ENCODE measurements around the gene SIPA1L2. TPM values are rescaled to one million over a fixed set of nuclear protein-coding genes. Genes with fewer than 3 reads are reported as not detected.
"Not testable (repeated sequence)": the region's sequence is repeated elsewhere in the genome, so short reads cannot be mapped to it uniquely, and the experiment has no call there.

SIPA1L2 gene
- total and polyA plus RNA-seq, 4 donors: 21.2 to 52.8 (median 39.9) TPM

DNA sequence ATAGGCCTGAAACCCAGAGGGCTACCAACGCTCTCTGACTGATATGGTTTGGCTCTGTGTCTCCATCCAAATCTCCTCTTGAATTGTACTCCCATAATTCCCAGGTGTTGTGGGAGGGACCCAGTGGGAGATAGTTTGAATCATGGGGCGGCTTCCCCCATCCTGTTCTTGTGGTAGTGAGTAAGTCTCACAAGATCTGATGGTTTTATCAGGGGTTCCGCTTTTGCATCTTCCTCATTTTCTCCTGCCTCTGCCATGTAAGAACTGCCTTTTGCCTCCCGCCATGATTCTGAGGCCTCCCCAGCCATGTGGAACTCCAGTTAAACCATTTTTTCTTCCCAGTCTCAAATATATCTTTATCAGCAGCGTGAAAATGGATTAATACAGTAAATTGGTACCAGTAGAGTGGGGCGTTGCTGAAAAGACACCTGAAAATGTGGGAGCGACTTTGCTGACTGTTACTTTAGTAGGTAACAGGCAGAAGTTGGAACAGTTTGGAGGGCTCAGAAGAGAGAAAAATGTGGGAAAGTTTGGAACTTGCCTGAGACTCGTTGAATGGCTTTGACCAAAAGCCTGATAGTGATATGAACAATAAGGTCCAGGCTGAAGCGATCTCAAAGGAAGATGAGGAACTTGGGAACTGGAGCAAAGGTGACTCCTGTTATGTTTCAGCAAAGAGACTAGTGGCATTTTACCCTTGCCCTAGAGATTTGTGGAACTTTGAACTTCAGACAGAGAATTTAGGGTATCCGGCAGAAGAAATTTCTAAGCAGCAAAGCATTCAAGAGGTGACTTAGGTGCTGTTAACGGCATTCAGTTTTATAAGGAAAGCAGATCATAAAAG lies 18.8 kb downstream of the SIPA1L2 start:
- not testable (repeated sequence) for H3K27ac ChIP-seq (ENCODE audit: low read depth, low read length); H3K4me1 ChIP-seq (ENCODE audit: control insufficient read depth, insufficient read depth, low read length); H3K4me3 ChIP-seq (ENCODE audit: low read depth, low read length); H3K27me3 ChIP-seq (ENCODE audit: control insufficient read depth, insufficient read depth, low read length); DNase-seq (ENCODE audit: low read depth in 4 of 6, low spot score in 6 of 6); H3K36me3 ChIP-seq (ENCODE audit: control insufficient read depth, insufficient read depth, low read length); H3K9me3 ChIP-seq (ENCODE audit: control insufficient read depth, insufficient read depth, low read length)
- 81% methylated on average over 7 of the region's 11 CpGs for WGBS (ENCODE audit: insufficient coverage)

DNA sequence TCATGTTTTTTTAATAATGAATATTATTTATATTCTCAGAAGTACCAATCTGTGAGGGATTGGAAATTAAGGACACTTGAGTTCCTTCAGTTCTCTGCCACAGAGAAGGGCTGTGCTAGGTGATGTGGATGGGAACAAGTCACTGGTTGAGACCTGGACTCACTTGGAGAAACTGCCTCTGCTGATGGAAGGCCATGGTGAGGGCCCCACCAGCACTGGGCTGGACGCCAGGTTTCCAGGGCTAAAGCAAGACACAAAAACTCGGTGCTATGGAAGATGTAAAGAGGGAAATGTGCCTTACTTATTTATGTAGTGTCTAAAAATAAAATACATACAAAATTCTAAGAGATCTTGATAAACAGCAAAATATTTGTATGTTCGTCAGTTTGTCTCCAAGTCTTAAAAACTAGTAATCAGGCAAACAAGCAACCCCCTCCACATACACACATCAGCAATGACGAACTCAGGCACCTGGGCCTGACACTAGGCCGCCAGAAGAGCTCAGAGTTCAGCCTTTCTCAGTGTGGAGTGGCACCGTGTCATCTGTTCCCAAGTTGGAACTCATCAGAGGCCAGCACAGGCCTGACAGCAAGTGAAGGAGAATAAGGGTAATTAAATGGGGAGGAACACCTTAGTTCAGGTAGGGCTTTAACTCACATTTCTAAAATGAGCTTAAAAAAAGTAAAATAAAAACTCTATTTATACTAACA lies 19.6 kb downstream of the SIPA1L2 start:
- H3K4me3 ChIP-seq (ENCODE audit: low read depth, low read length): no peak overlapping the region
- H3K27me3 ChIP-seq (ENCODE audit: control insufficient read depth, insufficient read depth, low read length): no peaks in the 10 kb centered on the region
- H3K9me3 ChIP-seq (ENCODE audit: control insufficient read depth, insufficient read depth, low read length): no peaks in the 10 kb centered on the region
- H3K36me3 ChIP-seq (ENCODE audit: control insufficient read depth, insufficient read depth, low read length): no peaks in the 10 kb centered on the region
- no peak for DNase-seq (ENCODE audit: low read depth in 4 of 6, low spot score in 6 of 6)
- WGBS (ENCODE audit: insufficient coverage): 82% methylated on average over 2 of the region's 6 CpGs
- peak overlapping the region; percentile 25 for H3K27ac ChIP-seq (ENCODE audit: low read depth, low read length)
- peaks cover 8% of the 10 kb centered on the region for H3K4me1 ChIP-seq (ENCODE audit: control insufficient read depth, insufficient read depth, low read length)

DNA sequence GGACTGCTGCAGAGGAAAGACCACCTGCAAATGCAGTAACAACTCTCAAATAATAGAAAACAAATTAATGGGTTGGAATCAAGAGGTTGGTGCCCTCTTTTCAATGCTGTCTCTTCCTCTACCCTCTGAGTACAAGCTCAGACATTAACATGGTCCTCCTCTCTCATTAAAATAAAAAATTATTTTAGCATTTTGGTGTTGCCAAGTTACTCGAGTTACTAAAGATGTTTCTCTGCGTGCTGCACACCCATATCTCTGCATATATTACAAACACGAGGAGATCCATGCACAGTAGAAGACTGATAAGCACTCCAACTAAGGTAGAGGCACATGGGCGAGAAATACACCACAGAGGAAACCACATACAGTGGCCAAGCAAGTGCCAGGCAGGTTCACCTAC lies 21.5 kb downstream of the SIPA1L2 start:
- WGBS (ENCODE audit: insufficient coverage): 77% methylated on average over 4 of the region's 4 CpGs
- H3K4me3 ChIP-seq (ENCODE audit: low read depth, low read length): no peak overlapping the region
- no peak overlapping the region for H3K27ac ChIP-seq (ENCODE audit: low read depth, low read length)
- H3K9me3 ChIP-seq (ENCODE audit: control insufficient read depth, insufficient read depth, low read length): no peaks in the 10 kb centered on the region
- DNase-seq (ENCODE audit: low read depth in 4 of 6, low spot score in 6 of 6): no peak
- H3K4me1 ChIP-seq (ENCODE audit: control insufficient read depth, insufficient read depth, low read length): peaks cover 3% of the 10 kb centered on the region
- H3K36me3 ChIP-seq (ENCODE audit: control insufficient read depth, insufficient read depth, low read length): no peaks in the 10 kb centered on the region
- H3K27me3 ChIP-seq (ENCODE audit: control insufficient read depth, insufficient read depth, low read length): no peaks in the 10 kb centered on the region

DNA sequence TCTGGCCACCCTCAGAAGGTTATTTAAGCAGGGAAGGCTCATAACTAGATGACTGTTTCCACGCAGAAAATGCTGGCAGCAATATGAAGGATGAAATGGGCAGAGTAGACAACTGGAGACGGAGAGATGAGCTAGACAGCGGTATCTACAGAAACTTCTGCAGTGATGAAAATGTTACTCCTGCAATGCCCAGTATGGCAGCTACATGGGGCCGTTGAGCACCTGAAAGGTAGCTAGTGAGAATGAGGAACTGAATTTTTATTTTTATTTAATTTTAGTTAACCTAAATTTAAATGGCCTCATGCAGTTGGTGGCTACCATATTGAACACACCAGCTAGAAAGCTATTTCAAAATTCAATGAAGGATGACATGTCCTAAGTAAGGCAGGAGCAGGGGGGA lies 27.3 kb downstream of the SIPA1L2 start:
- no peaks in the 10 kb centered on the region for H3K4me1 ChIP-seq (ENCODE audit: control insufficient read depth, insufficient read depth, low read length)
- H3K9me3 ChIP-seq (ENCODE audit: control insufficient read depth, insufficient read depth, low read length): no peaks in the 10 kb centered on the region
- no peak overlapping the region for H3K4me3 ChIP-seq (ENCODE audit: low read depth, low read length)
- no peak for DNase-seq (ENCODE audit: low read depth in 4 of 6, low spot score in 6 of 6)
- H3K36me3 ChIP-seq (ENCODE audit: control insufficient read depth, insufficient read depth, low read length): no peaks in the 10 kb centered on the region
- no peaks in the 10 kb centered on the region for H3K27me3 ChIP-seq (ENCODE audit: control insufficient read depth, insufficient read depth, low read length)
- no peak overlapping the region for H3K27ac ChIP-seq (ENCODE audit: low read depth, low read length)
- 95% methylated on average over 3 of the region's 4 CpGs for WGBS (ENCODE audit: insufficient coverage)

DNA sequence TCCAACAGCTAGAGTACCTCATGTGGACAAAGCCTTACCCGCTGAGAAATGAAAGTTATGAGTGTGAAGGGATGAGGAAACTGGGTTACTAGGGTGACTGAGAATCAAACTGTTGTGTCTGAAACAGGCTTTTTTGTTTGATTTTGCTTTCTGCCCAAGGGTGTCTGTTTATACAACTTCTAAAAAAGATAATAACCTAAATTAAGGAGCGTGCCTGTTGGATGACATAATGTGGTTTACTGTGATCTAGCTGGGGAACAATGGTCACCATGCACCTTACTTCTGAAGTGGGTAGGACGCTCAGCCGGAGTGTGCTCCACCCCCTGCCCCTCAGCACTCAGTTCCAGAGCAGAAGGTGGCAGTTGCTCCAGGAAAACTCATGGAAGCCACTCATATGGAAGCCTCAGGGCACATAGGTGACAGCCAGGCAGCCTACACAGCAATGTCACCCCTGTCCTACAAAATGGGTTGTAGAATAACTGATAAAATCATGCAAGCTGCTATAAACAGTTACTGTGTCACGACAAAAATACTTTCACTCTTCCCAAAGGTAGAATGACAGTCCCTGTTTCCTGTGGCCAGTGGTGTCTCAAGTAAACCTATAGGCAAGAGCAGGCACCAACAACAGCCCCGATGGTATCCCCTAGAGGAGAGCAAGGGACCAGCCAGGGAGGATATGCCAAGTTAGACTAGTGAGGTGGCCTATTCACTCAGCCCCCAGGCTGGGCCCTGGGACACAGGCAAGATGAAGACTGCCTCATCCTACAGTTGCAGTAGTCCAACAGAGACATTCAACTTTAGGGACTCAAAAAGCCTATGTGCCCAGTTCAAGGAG lies 29.3 kb downstream of the SIPA1L2 start:
- no peaks in the 10 kb centered on the region for H3K9me3 ChIP-seq (ENCODE audit: control insufficient read depth, insufficient read depth, low read length)
- WGBS (ENCODE audit: insufficient coverage): 100% methylated on average over 2 of the region's 6 CpGs
- no peaks in the 10 kb centered on the region for H3K36me3 ChIP-seq (ENCODE audit: control insufficient read depth, insufficient read depth, low read length)
- no peaks in the 10 kb centered on the region for H3K4me1 ChIP-seq (ENCODE audit: control insufficient read depth, insufficient read depth, low read length)
- no peak overlapping the region for H3K4me3 ChIP-seq (ENCODE audit: low read depth, low read length)
- H3K27me3 ChIP-seq (ENCODE audit: control insufficient read depth, insufficient read depth, low read length): no peaks in the 10 kb centered on the region
- no peak for DNase-seq (ENCODE audit: low read depth in 4 of 6, low spot score in 6 of 6)
- H3K27ac ChIP-seq (ENCODE audit: low read depth, low read length): no peak overlapping the region

DNA sequence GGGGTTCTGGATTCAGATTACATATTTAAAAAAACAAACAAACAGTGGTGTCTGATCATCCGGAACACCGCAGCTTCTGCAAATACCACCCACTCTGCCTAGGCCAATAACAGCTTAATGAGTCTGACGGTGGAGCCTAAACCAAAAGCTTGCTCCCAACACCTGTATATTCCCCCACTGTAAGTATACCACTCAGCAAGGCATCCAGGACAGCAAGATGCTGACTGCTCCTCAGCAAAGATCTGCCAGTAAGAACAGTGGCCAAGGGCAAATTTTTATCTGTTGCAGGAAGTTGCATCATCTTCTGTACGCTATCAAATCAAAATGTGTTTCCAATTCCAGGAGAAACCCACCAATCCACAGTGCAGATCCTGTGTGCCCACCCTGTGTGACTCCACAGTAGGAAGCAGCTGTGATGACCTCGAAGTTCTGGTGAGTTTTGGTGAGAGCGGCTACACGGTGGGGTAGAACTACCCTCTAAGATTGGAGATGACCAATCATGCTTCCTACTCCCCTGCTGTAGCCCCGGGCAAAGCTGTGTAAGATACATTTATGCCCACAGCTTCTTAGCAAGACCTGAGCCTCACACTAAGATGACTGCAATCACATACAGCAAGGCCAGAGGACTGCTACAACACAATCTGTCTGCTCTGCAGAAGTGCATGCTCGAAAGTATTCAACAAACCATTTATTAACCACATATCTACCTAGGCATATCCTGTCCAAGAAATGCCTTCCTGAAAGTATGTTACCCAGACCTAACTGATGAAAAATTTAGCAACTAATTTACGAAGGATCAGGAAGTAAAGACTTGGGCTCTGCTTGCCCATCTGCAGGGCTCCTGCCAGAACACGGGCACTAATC lies 30.5 kb downstream of the SIPA1L2 start:
- peaks cover 6% of the 10 kb centered on the region for H3K4me1 ChIP-seq (ENCODE audit: control insufficient read depth, insufficient read depth, low read length)
- no peak for DNase-seq (ENCODE audit: low read depth in 4 of 6, low spot score in 6 of 6)
- H3K27ac ChIP-seq (ENCODE audit: low read depth, low read length): no peak overlapping the region
- 91% methylated on average over 9 of the region's 11 CpGs for WGBS (ENCODE audit: insufficient coverage)
- H3K4me3 ChIP-seq (ENCODE audit: low read depth, low read length): no peak overlapping the region
- H3K36me3 ChIP-seq (ENCODE audit: control insufficient read depth, insufficient read depth, low read length): no peaks in the 10 kb centered on the region
- no peaks in the 10 kb centered on the region for H3K9me3 ChIP-seq (ENCODE audit: control insufficient read depth, insufficient read depth, low read length)
- H3K27me3 ChIP-seq (ENCODE audit: control insufficient read depth, insufficient read depth, low read length): no peaks in the 10 kb centered on the region

DNA sequence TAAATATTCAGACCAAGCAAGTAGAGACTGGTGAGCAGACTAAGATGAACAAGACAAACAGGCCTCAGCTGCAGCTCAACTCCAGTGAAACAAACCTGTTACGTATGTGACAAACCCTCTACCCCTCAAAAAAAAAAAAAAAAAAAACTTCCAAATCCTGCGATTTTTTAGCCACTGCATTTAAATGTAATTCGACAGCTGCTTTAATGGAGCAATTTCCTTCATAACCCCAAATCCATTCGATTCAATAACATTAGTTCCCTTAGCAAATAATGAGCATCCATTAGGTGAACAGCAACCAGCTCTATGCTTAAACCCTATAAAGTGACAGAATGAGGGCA lies 31.1 kb downstream of the SIPA1L2 start:
- Histone ChIP-seq H3K27ac (ENCODE audit: low read depth, low read length) (no peak overlapping the region), H3K9me3 (ENCODE audit: control insufficient read depth, insufficient read depth, low read length) (no peaks in the 10 kb centered on the region), H3K36me3 (ENCODE audit: control insufficient read depth, insufficient read depth, low read length) (no peaks in the 10 kb centered on the region), H3K4me3 (ENCODE audit: low read depth, low read length) (no peak overlapping the region), H3K4me1 (ENCODE audit: control insufficient read depth, insufficient read depth, low read length) (peaks cover 10% of the 10 kb centered on the region), H3K27me3 (ENCODE audit: control insufficient read depth, insufficient read depth, low read length) (no peaks in the 10 kb centered on the region)
- 69% methylated on average over 3 of the region's 4 CpGs for WGBS (ENCODE audit: insufficient coverage)
- DNase-seq (ENCODE audit: low read depth in 4 of 6, low spot score in 6 of 6): no peak

DNA sequence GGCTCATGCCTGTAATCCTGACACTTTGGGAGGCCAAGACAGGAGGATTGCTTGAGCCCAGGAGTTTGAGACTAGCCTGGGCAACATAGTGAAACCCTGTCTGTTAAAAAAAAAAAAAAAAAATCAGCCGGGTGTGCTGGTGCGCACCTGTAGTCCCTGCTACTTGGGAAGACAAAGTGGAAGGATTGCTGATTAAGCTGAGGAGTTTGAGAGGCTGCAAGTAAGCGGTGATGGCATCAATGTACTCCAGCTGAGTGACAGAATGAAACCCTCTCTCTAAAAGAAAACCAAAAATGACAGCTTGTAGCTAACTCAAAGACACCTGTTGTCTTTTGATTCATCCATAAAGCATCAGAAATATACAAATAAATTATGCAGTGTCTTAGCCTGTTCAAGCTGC lies 31.8 kb downstream of the SIPA1L2 start:
- Histone ChIP-seq H3K4me1 (ENCODE audit: control insufficient read depth, insufficient read depth, low read length) (peaks cover 13% of the 10 kb centered on the region), H3K27me3 (ENCODE audit: control insufficient read depth, insufficient read depth, low read length) (no peaks in the 10 kb centered on the region), H3K9me3 (ENCODE audit: control insufficient read depth, insufficient read depth, low read length) (no peaks in the 10 kb centered on the region), H3K36me3 (ENCODE audit: control insufficient read depth, insufficient read depth, low read length) (no peaks in the 10 kb centered on the region), H3K4me3 (ENCODE audit: low read depth, low read length) (no peak overlapping the region), H3K27ac (ENCODE audit: low read depth, low read length) (no peak overlapping the region)
- DNase-seq (ENCODE audit: low read depth in 4 of 6, low spot score in 6 of 6): no peak
- 50% methylated on average over 2 of the region's 3 CpGs for WGBS (ENCODE audit: insufficient coverage)

DNA sequence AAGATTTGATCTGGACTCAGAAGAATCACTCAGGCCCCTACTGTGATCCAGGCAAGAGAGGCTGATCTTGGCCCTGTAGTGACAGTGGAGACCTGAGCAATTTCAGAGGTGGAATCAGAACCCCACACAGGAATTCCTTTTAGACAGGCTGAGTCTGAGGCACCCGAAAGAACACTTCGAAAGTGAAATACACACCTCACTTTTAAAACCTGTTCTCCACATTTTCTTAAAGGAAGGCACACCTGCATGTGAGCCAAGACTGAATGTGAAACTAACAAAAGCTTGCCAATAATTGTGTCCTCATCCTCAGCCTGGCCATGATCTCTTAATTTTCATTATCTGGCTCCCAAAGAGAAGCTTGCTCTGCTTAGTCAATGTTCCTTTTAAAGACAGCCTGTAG lies 32.2 kb downstream of the SIPA1L2 start:
- no peak for DNase-seq (ENCODE audit: low read depth in 4 of 6, low spot score in 6 of 6)
- 95% methylated on average over 2 of the region's 2 CpGs for WGBS (ENCODE audit: insufficient coverage)
- H3K36me3 ChIP-seq (ENCODE audit: control insufficient read depth, insufficient read depth, low read length): no peaks in the 10 kb centered on the region
- H3K4me3 ChIP-seq (ENCODE audit: low read depth, low read length): no peak overlapping the region
- peaks cover 13% of the 10 kb centered on the region for H3K4me1 ChIP-seq (ENCODE audit: control insufficient read depth, insufficient read depth, low read length)
- no peaks in the 10 kb centered on the region for H3K9me3 ChIP-seq (ENCODE audit: control insufficient read depth, insufficient read depth, low read length)
- H3K27me3 ChIP-seq (ENCODE audit: control insufficient read depth, insufficient read depth, low read length): no peaks in the 10 kb centered on the region
- H3K27ac ChIP-seq (ENCODE audit: low read depth, low read length): no peak overlapping the region
